Kidney epithelial cell (primary cell): ENCODE data around the gene TLE3. TPM values are rescaled to one million over a fixed set of nuclear protein-coding genes. Genes with fewer than 3 reads are reported as not detected.

Source experiments
- DNase-seq: peaks from one replicate; pipeline ENCODE4 v3.0.0-alpha.2; 2010; ENCODE audit warnings: low read depth
- H3K27me3 ChIP-seq: 2 replicates; pipeline ENCODE4 v1.6.0; 2011; ENCODE audit warnings: low read length; ENCODE audit not compliant: control insufficient read depth, insufficient read depth
- H3K36me3 ChIP-seq: 2 replicates; pipeline ENCODE4 v1.5.1; 2011; ENCODE audit warnings: low read length; ENCODE audit not compliant: control insufficient read depth, insufficient read depth
- H3K4me3 ChIP-seq: 2 replicates; pipeline ENCODE4 v1.5.1; 2011; ENCODE audit warnings: low read depth, mild to moderate bottlenecking, control low read depth, low read length
- CTCF ChIP-seq: IDR thresholded peaks from 2 replicates; pipeline ENCODE4 v1.5.1; 2011; ENCODE audit warnings: mild to moderate bottlenecking, moderate library complexity, low read length, control low read depth, inconsistent platforms; ENCODE audit not compliant: insufficient read depth, poor library complexity, severe bottlenecking
- total RNA-seq: library from RNA; depleted of rRNA; stranded (reverse); fragments of >200 nt; gene quantifications from 2 replicates; pipeline ENCODE4 v1.2.3, GENCODE V29; 2015

Gene TLE3
- total RNA-seq, 1 donor from 2014 or later: 67.5 TPM

- no peaks in the 10 kb centered on the region for H3K36me3 ChIP-seq
- no peak for DNase-seq
- H3K27me3 ChIP-seq: peaks cover 5% of the 10 kb centered on the region
- no peak for TF ChIP-seq CTCF
- H3K4me3 ChIP-seq: no peak overlapping the region
Measured at GRCh38 chr15:69998541-69999391, 99.0 kb downstream of the TLE3 start.

- DNase-seq: peak; percentile 80
- no peak overlapping the region for H3K4me3 ChIP-seq
- H3K36me3 ChIP-seq: no peaks in the 10 kb centered on the region
- TF ChIP-seq CTCF: no peak
- H3K27me3 ChIP-seq: peaks cover 8% of the 10 kb centered on the region
Measured at GRCh38 chr15:69997813-69998212, 99.9 kb downstream of the TLE3 start.
